HCT116 (cell line): Measurements from ENCODE around the gene MYL5. TPM values are rescaled to one million over a fixed set of nuclear protein-coding genes. Genes with fewer than 3 reads are reported as not detected.

ENCODE experiments used
- ATAC-seq: fragments of 200-7000 bp; cut with Tn5 transposase; 2 replicates; pipeline ENCODE4 v1.9.1; 2020; ENCODE audit warnings: mild to moderate bottlenecking, moderate library complexity
- BruUV-seq: library from RNA; stranded (reverse); fragments of 400-500 nt; replicated peaks from 2 replicates; lab custom pipeline; 2021; lab: Mats Ljungman, UMichigan
- CTCF ChIA-PET: fragments of 300-600 bp; sonication (Branson Sonifier 250); formaldehyde crosslinking; loops from one replicate; lab custom pipeline; 2021; ENCODE audit warnings: antibody characterized with exemption; lab: Charles Lee
- POLR2A ChIA-PET: fragments of 300-600, 350-600 bp; sonication (Branson Sonifier 250); formaldehyde crosslinking; loops from one replicate; lab custom pipeline; 2021; ENCODE audit warnings: antibody characterized with exemption; lab: Charles Lee
- RAD21 ChIA-PET, 2 experiments: fragments of 300-600 bp; sonication (Branson Sonifier 250); formaldehyde crosslinking; loops; one replicate each; lab custom pipeline; 2023; ENCODE audit warnings: low total read pairs in 2 of 2; ENCODE audit not compliant: uncharacterized antibody in 2 of 2, unreplicated experiment in 2 of 2, low non-redundant PET in 1 of 2; lab: Charles Lee
- DNase-seq: peaks from one replicate; pipeline ENCODE4 v3.0.0-alpha.2; 2010; ENCODE audit warnings: low read depth, low spot score
- H2AFZ ChIP-seq: fragments of 200-600 bp; shearing (Covaris generic), sonication (generic); 2 replicates; pipeline ENCODE4 v1.6.1; 2017; ENCODE audit warnings: low read depth, mixed run types, mixed read lengths, antibody characterized with exemption, low read length; ENCODE audit not compliant: poor library complexity, severe bottlenecking
- H3K27ac ChIP-seq: 2 replicates; pipeline ENCODE4 v1.5.1; 2012; ENCODE audit warnings: low read depth, low read length
- H3K27me3 ChIP-seq: fragments of 200-600 bp; sonication (generic); 2 replicates; pipeline ENCODE4 v1.6.1; 2016; ENCODE audit warnings: mixed run types, low read length, mixed read lengths; ENCODE audit not compliant: insufficient read depth
- H3K36me3 ChIP-seq, 2 experiments: fragments of 200-500 bp in 1 of 2; fragments of 200-600 bp in 1 of 2; sonication (Bioruptor generic) in 1 of 2; sonication (generic) in 1 of 2; 2 replicates each; pipeline versions ENCODE4 v1.5.1 to v1.6.1; 2014 to 2016; ENCODE audit warnings: low read length in 2 of 2, inconsistent platforms in 1 of 2, mixed read lengths in 1 of 2, mixed run types in 1 of 2; ENCODE audit not compliant: insufficient read depth in 2 of 2, control insufficient read depth in 1 of 2
- H3K4me1 ChIP-seq, 2 experiments: fragments of 200-600 bp in 1 of 2; sonication (generic) in 1 of 2; 2 replicates each; pipeline versions ENCODE4 v1.5.1 to v1.6.1; 2012 to 2017; ENCODE audit warnings: low read length in 2 of 2, inconsistent platforms in 1 of 2, mild to moderate bottlenecking in 1 of 2, mixed read lengths in 1 of 2, mixed run types in 1 of 2, moderate library complexity in 1 of 2; ENCODE audit not compliant: insufficient read depth in 2 of 2, control insufficient read depth in 1 of 2
- H3K4me2 ChIP-seq: fragments of 200-600 bp; sonication (generic); 2 replicates; pipeline ENCODE4 v1.6.1; 2017; ENCODE audit warnings: mixed run types, low read length, mixed read lengths
- H3K4me3 ChIP-seq, 2 experiments: fragments of 200-600 bp in 1 of 2; sonication (generic) in 1 of 2; replicated peaks in 1 of 2; 2 replicates each; pipeline ENCODE4 v1.5.1; 2011 to 2016; ENCODE audit warnings: low read length in 2 of 2, control low read depth in 1 of 2, low read depth in 1 of 2, mild to moderate bottlenecking in 1 of 2, mixed read lengths in 1 of 2, mixed run types in 1 of 2
- H3K79me2 ChIP-seq: fragments of 200-600 bp; sonication (generic); 2 replicates; pipeline ENCODE4 v1.6.1; 2017; ENCODE audit warnings: mild to moderate bottlenecking, mixed run types, low read length, moderate library complexity, mixed read lengths; ENCODE audit not compliant: insufficient read depth
- H3K9ac ChIP-seq: fragments of 200-600 bp; sonication (generic); 2 replicates; pipeline ENCODE4 v1.6.1; 2016; ENCODE audit warnings: low read length, mixed read lengths
- H3K9me2 ChIP-seq: fragments of 200-600 bp; sonication (generic), shearing (Covaris generic); 2 replicates; pipeline ENCODE4 v1.6.1; 2017; ENCODE audit warnings: mixed run types, mild to moderate bottlenecking, moderate library complexity; ENCODE audit not compliant: insufficient read depth
- H3K9me3 ChIP-seq, 2 experiments: fragments of 200-500 bp in 1 of 2; fragments of 200-600 bp in 1 of 2; sonication (Bioruptor generic) in 1 of 2; sonication (generic) in 1 of 2; 2 replicates each; pipeline ENCODE4 v1.6.1; 2014 to 2017; ENCODE audit warnings: low read length in 2 of 2, mixed read lengths in 2 of 2, inconsistent platforms in 1 of 2, low read depth in 1 of 2, mild to moderate bottlenecking in 1 of 2, mixed run types in 1 of 2, moderate library complexity in 1 of 2; ENCODE audit not compliant: control insufficient read depth in 1 of 2, insufficient read depth in 1 of 2
- H4K20me1 ChIP-seq: fragments of 200-600 bp; sonication (generic), shearing (Covaris generic); 2 replicates; pipeline ENCODE4 v1.6.1; 2017; ENCODE audit warnings: mixed run types, mild to moderate bottlenecking, moderate library complexity; ENCODE audit not compliant: insufficient read depth
- CEBPB ChIP-seq: IDR thresholded peaks from 2 replicates; pipeline ENCODE4 v1.6.1; 2012; ENCODE audit warnings: low read depth
- EZH2 ChIP-seq: fragments of 200-600 bp; sonication (generic); IDR thresholded peaks from 2 replicates; pipeline ENCODE4 v1.6.1; 2017; ENCODE audit warnings: antibody characterized with exemption, mixed run types
- JUND ChIP-seq: IDR thresholded peaks from 2 replicates; pipeline ENCODE4 v1.6.1; 2012
- POLR2AphosphoS5 ChIP-seq: IDR thresholded peaks from 2 replicates; pipeline ENCODE4 v1.6.1; 2011; ENCODE audit warnings: mild to moderate bottlenecking, low read depth, low read length, moderate library complexity
- TCF7L2 ChIP-seq: IDR thresholded peaks from 2 replicates; pipeline ENCODE4 v1.7.0; 2011; ENCODE audit warnings: borderline replicate concordance, inconsistent platforms; ENCODE audit not compliant: insufficient read depth, insufficient read length; ENCODE audit errors: extremely low read depth
- YY1 ChIP-seq: IDR thresholded peaks from 2 replicates; pipeline ENCODE4 v1.6.1; 2011; ENCODE audit warnings: low read length, low read depth, moderate library complexity, mild to moderate bottlenecking; ENCODE audit not compliant: insufficient replicate concordance; ENCODE audit errors: extremely low read depth
- intact Hi-C: fragments of 100-400 bp; cut with micrococcal nuclease; formaldehyde crosslinking; loops from 2 replicates; pipeline ENCODE4 v1.10.0; 2022
- total RNA-seq: library from RNA; stranded (reverse); gene quantifications from one replicate; pipeline ENCODE4 v1.2.1, GENCODE V29; 2021; ENCODE audit not compliant: unreplicated experiment
- TF ChIP-seq, protein P1 (sequence below): IDR thresholded peaks from 2 replicates; pipeline ENCODE4 v1.6.1; 2012
- TF ChIP-seq, protein P2 (sequence below): IDR thresholded peaks from 2 replicates; pipeline ENCODE4 v1.6.1; 2012

Gene MYL5
- total RNA-seq, 1 experiment from 2014 or later: 14.0 TPM

DNA sequence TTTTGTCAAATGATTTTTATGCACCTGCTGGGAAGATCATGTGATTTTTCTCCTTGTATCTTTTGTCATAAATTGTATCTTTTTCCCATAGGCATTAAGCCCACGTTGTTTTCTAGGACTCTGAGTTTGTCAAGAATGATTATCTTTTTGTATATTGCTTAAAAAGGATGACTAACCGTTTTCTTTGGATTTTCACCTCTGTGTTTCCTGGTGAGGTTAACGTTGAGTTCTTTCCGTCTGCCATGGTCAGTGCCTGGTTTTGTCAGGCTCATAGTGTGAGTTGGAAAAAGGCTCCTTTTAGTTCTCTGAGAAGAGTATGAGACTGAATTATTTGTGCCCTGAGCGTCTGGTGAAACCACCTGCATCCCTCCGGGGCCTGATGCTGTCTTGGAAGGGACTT is 53.2 kb downstream of the MYL5 start:
- peaks cover 1 to 2% of the 10 kb centered on the region in 2 experiments; a peak in 2 of 4 replicates for H3K36me3 ChIP-seq
- POLR2A ChIA-PET: no interaction called here
- H2AFZ ChIP-seq: no peak overlapping the region
- no peak for TF ChIP-seq CEBPB
- TF ChIP-seq YY1: no peak
- TF ChIP-seq JUND: no peak
- no peak for TF ChIP-seq EZH2
- no peak for TF ChIP-seq POLR2AphosphoS5
- TF ChIP-seq TCF7L2: no peak
- TF ChIP-seq, protein P1, sequence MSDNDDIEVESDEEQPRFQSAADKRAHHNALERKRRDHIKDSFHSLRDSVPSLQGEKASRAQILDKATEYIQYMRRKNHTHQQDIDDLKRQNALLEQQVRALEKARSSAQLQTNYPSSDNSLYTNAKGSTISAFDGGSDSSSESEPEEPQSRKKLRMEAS: no peak
- TF ChIP-seq, protein P2, sequence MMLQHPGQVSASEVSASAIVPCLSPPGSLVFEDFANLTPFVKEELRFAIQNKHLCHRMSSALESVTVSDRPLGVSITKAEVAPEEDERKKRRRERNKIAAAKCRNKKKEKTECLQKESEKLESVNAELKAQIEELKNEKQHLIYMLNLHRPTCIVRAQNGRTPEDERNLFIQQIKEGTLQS: no peak
- TF ChIP-seq, all 23 proteins: peak for 0
- RAD21 ChIA-PET: no interaction called here
- BruUV-seq: no TSS peak
- no peaks in the 10 kb centered on the region for H4K20me1 ChIP-seq
- CTCF ChIA-PET: interaction anchor here (0.7 kb wide), 1 partner anchor 15 kb away, joined by 3 read pairs; no protein-coding TSS in a partner anchor
- no peaks in the 10 kb centered on the region for H3K27me3 ChIP-seq
- no peaks in the 10 kb centered on the region for H3K4me1 ChIP-seq
- no peaks in the 10 kb centered on the region for H3K9me2 ChIP-seq
- DNase-seq (no peak), ATAC-seq (no peak)
- intact Hi-C loops: no loop called here
- no peaks in the 10 kb centered on the region for H3K9me3 ChIP-seq
- H3K27ac ChIP-seq: no peak overlapping the region
- H3K4me2 ChIP-seq: no peak overlapping the region
- peaks cover 36% of the 10 kb centered on the region for H3K79me2 ChIP-seq
- no peak overlapping the region for H3K9ac ChIP-seq
- no peak overlapping the region for H3K4me3 ChIP-seq
